NCI-H1436 (cell line): ENCODE results near the gene CNTNAP5.

Experiments used
- DNase-seq: peaks from one replicate; lab custom pipeline; 2025; lab: John Stamatoyannopoulos, UW

The CNTNAP5 gene

GRCh38 chr2:124159166-124159565 is 134.1 kb downstream of the CNTNAP5 start:
- no peak for DNase-seq

DNA sequence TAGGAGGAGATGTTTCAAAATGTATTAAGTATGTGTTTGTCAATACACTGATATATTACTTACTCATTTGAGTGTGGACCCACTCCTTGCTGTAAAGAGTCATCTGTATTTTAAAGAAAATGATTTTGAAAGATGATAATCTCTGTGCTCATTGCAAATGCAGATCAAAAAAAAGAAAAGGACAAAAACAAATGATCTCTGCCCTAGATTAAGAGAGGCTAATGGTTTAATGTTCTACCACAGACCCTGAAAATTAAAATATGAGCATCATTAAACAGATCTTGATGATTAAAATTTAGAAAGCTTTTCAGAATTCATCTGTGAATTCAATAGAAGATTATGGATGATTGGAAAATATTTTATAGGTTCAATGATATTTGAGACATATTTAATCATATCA is 136.5 kb downstream of the CNTNAP5 start:
- DNase-seq: no peak

DNA sequence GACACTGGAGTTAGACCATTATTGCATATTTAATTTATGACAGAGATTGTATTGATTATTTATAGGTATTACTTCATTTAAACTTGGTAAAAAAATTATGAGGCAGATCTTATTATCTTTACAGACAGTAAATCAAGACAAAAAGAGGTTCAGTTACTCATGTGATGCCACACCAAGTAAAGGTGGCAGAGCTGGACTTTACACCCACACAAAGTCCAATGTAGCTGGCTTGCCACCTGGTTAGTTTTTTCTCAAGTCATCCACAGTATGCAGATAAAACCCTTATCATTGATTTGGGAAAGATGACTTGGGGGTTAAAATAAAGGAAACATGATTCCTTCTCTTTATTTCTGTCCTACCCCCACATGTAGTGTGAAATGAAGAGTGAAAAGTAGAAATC is 137.2 kb downstream of the CNTNAP5 start:
- no peak for DNase-seq

DNA sequence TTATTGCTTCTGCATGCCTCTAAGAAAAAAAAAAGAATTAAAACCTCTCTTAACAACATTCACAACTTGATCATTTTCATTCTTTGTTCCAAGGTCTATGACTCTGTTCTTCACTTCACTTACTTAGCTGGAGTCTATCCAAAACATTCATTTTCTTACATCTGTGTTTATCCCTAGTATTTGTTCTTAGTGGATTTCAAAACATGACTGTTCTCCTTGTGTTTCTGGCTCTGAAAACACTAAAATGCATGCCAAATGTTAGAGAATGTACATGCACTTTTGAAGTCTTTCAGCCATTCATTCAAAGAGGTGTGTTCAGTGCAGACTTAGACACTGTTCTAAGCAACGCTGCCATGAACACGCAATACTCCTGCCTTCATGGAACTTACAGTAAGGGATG is 138.8 kb downstream of the CNTNAP5 start:
- no peak for DNase-seq

GRCh38 chr2:124165698-124166097 is 140.6 kb downstream of the CNTNAP5 start:
- DNase-seq: no peak

DNA sequence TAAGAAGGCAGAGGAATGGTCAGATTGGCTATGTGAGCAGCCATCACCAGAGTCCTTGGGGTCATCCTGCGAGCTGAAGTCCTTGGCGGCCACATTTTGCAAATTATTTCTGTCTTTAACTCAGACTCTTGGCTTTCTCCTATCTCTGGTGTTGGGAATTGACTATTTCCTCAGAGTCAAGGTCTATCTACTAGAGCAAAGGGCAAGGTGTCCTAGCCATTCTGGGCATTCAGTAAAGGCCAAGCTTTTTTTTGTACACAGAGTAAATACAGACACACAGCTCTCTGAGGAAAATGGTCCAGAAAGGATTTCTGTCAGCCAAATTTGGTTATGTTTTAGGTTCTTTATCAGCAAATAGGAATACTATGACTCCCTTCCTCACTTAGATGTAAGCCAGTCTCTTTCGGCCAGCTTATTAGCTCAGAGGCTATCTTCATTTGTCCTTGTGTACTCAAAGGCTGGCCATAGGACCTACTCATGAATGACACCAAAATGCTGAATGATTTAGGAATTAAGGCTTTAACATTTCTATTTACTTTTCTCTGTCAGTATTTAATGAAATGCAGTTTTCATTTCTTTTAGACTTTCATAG is 146.5 kb downstream of the CNTNAP5 start:
- no peak for DNase-seq

DNA sequence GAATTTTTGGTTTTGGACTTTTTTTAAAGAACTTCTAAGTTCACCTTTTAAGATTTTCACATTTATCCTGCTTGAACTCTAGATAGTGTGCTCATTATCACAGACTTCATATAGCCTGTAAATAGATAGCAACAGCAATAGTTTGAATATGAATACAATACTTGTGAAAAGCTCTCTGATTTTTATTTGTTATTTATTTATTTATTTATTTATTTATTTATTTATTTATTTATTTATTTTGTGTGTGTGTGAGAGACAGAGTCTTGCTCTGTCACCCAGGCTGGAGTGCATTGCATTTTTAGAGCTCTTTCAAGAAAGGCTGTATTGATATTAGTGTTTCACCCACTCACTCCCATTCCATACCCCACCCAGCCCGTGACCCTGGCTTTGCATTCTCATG is 153.6 kb downstream of the CNTNAP5 start:
- DNase-seq: no peak

DNA sequence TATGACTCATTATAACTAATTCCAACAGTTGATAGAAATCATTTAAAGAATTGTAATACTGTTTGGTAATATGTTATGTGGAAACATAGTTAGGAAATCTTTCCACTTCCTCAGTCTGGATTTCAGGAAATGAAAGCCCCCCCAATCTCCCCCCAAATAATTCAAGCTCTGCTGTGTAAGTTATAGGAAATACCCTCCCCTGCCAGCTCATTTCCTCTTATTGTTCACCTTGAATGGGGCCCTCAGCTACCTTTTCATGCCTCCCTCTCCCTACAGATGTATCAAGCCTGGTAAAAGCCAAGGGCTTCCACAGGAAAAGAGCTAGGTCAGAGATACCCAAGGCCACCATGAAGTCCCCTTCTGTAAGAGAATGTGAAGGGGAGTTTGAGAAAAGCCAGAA is 155.5 kb downstream of the CNTNAP5 start:
- DNase-seq: no peak

DNA sequence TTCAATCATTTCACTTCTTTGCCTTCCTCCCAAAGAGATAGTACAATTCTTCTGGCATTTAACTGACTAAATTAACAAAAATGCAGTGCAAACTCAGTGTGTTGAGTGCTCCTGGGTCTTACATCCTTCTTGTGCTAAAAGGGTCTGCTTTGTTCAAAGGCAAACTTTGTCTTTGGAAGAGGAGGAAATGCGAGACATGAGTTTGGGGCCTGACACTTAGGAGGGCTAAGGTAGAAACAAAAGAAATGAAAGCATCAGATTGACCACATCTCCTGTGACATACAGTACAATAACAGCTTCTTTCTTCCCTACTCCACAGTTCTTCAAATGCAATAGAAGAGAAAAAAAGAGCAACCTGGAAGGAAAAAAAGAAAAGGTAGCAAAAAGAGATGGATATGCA is 161.7 kb downstream of the CNTNAP5 start:
- no peak for DNase-seq

- no peak for DNase-seq
Measured at GRCh38 chr2:124187948-124188347, 162.9 kb downstream of the CNTNAP5 start.

DNA sequence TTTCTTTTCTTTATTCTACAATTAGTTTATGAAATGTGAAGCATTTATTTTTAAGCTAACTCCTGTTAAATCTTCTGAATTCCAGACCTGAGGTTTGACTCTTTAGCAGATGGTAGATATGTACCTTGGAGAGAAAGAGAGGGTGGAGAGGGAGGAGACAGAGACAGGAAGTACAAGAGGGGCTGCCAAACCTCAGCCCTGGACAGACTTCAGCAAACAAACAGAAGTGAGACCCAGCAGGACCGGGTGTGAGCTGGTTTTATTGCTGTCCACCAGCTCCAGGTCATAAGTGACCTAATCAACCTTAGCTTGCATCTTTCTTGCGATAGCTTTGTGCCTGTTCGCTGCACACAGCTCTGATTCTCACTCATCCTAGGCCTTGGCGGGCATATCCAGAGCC is 168.6 kb downstream of the CNTNAP5 start:
- no peak for DNase-seq

- DNase-seq: no peak
Measured at GRCh38 chr2:124201713-124202112, 176.6 kb downstream of the CNTNAP5 start.

- DNase-seq: no peak
Measured at GRCh38 chr2:124209441-124209840, 184.4 kb downstream of the CNTNAP5 start.

GRCh38 chr2:124211461-124211860 is 186.4 kb downstream of the CNTNAP5 start:
- DNase-seq: no peak

- no peak for DNase-seq
Measured at GRCh38 chr2:124213977-124214587, 189.0 kb downstream of the CNTNAP5 start.

- no peak for DNase-seq
Measured at GRCh38 chr2:124246170-124246569, 221.1 kb downstream of the CNTNAP5 start.

DNA sequence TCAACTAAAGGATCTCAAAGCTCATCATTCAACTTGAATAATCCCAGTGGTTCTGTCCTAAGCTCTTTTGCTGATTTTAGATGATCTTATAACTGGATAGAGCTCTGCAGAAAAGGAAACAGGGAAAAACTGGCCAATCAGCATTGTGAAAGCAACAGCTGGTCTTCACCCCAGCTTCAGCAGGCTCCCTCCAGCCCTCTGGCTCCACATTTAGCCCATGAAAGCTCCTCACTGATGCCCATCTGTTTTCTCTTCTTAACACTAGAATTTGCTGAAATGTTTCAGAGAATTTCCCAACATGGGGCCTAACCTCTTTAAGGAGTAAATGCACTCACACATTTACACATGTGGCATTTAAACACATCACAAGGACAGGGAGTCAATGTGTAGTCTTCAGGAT is 223.3 kb downstream of the CNTNAP5 start:
- no peak for DNase-seq

GRCh38 chr2:124250433-124250832 is 225.3 kb downstream of the CNTNAP5 start:
- DNase-seq: peak; percentile 1

DNA sequence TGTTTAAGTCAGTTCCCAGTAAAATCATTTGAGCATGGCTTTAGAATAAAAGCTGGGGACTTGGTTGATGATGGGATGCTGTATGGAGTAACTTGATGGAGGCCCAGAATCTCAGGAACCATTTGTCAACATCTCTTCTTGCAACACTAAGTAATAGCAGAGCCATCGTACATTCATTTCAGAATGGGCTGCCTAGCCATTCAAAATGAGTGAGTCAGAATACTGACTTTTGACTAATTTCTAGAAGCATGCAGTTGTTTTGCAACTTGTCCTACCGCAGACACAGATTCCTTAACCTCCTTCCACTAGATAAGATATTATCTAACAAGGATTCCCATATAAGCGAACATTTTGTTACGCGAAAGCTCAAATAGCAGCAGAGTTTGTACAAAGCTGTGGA is 229.5 kb downstream of the CNTNAP5 start:
- DNase-seq: no peak

DNA sequence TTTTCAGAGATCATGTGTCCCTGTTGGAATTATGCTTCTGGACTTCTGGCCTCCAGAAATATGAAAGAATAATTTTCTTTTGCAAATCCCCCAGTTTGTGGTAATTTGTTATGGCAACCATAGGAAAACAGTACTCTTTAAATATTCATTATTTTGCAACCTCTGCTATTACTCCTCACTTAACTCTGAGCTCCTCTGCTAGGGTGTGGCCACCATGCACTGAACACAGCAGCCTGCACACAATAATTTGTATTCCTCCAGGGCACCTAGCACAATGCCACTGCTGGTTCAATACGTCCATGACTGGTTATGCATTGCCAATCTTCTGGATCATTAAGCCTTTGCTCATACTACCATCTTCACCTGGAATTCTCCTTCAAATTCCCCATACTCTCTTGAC is 232.0 kb downstream of the CNTNAP5 start:
- no peak for DNase-seq

- DNase-seq: no peak
Measured at GRCh38 chr2:124258140-124258880, 233.2 kb downstream of the CNTNAP5 start.

- DNase-seq: no peak
Measured at GRCh38 chr2:124261456-124261855, 236.4 kb downstream of the CNTNAP5 start.

DNA sequence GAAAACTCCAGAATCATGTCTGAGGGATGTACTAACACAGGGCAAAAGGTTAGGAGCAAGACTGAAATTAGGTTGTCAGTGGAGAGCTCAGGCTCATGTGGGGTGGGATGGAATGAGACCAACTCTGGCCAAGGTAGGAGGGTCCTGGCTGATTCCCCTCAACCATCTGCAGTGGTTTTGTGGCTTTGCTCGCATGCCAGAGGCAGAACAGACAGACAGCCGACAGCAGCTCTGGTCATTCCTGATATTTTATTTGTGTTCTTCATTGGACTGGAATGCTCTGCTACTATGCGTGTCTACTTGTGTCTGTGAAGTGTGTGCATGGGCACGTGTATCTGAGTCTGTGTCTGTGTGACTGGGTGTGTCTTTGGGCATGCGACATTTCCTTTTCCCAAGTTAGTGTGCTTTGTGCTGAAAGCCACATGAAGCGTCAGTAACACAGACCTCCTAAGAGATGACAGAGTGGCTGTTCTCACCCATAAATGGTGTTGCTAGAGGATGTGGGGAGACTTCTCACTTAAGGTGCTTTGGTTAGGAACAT is 239.5 kb downstream of the CNTNAP5 start:
- DNase-seq: no peak
